Sigmoid colon (tissue), 7 donors: ENCODE data around the gene SH3TC1. TPM values are rescaled to one million over a fixed set of nuclear protein-coding genes. Genes with fewer than 3 reads are reported as not detected.

Experiments
- DNase-seq: peaks from one replicate; pipeline ENCODE4 v3.0.0-alpha.2; 2019
- H3K27ac ChIP-seq, 4 donors: fragments of 200-600 bp; sonication (generic); one replicate each; pipeline ENCODE4 v1.5.1; 2016 to 2019; ENCODE audit warnings: mild to moderate bottlenecking in 1 of 4
- H3K27me3 ChIP-seq, 3 donors: fragments of 200-600 bp; sonication (generic); one replicate each; pipeline ENCODE4 v1.5.1; 2019; ENCODE audit warnings: mild to moderate bottlenecking in 1 of 3
- H3K36me3 ChIP-seq, 4 donors: fragments of 200-600 bp; sonication (generic); one replicate each; pipeline ENCODE4 v1.5.1; 2016 to 2019
- H3K4me1 ChIP-seq, 4 donors: fragments of 200-600 bp; sonication (generic); one replicate each; pipeline ENCODE4 v1.5.1; 2017 to 2019
- H3K4me3 ChIP-seq, 4 donors: fragments of 200-600 bp; sonication (generic); one replicate each; pipeline ENCODE4 v1.5.1; 2017 to 2019; ENCODE audit warnings: mild to moderate bottlenecking in 2 of 4, moderate library complexity in 1 of 4
- H3K9me3 ChIP-seq, 4 donors: fragments of 200-600 bp in 3 of 4; sonication (generic) in 3 of 4; one replicate each; pipeline versions ENCODE4 v1.5.1 to v1.6.1; 2013 to 2019
- CTCF ChIP-seq, 4 experiments: fragments of 450-650 bp in 3 of 4; fragments of 200-600 bp in 1 of 4; IDR thresholded peaks; one replicate each; pipeline ENCODE4 v1.5.1; 2016 to 2019; ENCODE audit warnings: antibody characterized with exemption in 4 of 4, mild to moderate bottlenecking in 3 of 4, moderate library complexity in 2 of 4
- EP300 ChIP-seq, 4 donors: sonication (generic); formaldehyde crosslinking; IDR thresholded peaks; one replicate each; pipeline ENCODE4 v1.6.1; 2017; ENCODE audit warnings: antibody characterized with exemption in 4 of 4
- POLR2A ChIP-seq, 2 donors: fragments of 450-650 bp; IDR thresholded peaks; one replicate each; pipeline ENCODE4 v1.6.1; 2016; ENCODE audit warnings: antibody characterized with exemption in 2 of 2, mild to moderate bottlenecking in 2 of 2, moderate library complexity in 2 of 2
- POLR2AphosphoS5 ChIP-seq, 4 donors: sonication (generic); formaldehyde crosslinking; IDR thresholded peaks; one replicate each; pipeline ENCODE4 v1.6.1; 2017; ENCODE audit warnings: antibody characterized with exemption in 4 of 4
- WGBS, 2 donors: extraction: QIAGEN DNeasy Blood & Tissue Kit; methylation state at CpG; one replicate each; pipeline ENCODE4 v1.1.7; 2013; 5-methylcytosine and 5-hydroxymethylcytosine counted together
- intact Hi-C: fragments of 100-400 bp; cut with DNase I; formaldehyde crosslinking; loops from one replicate; pipeline ENCODE4 v1.15.1; 2023
- polyA plus RNA-seq, 3 donors: library from polyadenylated mRNA; stranded (reverse); fragments of 200-250 nt; gene quantifications; one replicate each; pipeline ENCODE4 v1.2.3, GENCODE V29; 2013
- total RNA-seq, 4 donors: library from RNA; depleted of rRNA; stranded (reverse); fragments of >200 nt; gene quantifications; one replicate each; pipeline ENCODE4 v1.1.0, GENCODE V29; 2016
- donor health status: healthy with polysubstance abuse.
- donor health status: Bipolar disorder and iron deficiency.
- donor health status: healthy.

Gene SH3TC1
- total and polyA plus RNA-seq, 7 donors, result 3.0 to 24.4 (median 7.8) TPM

- no peak for DNase-seq
- intact Hi-C loops, result no loop called here
- H3K27me3 ChIP-seq, result peaks cover 0 to 2% (median 0%) of the 10 kb centered on the region in 3 donors
- H3K4me3 ChIP-seq, result no peak overlapping the region
- TF ChIP-seq EP300 (IDR thresholded peaks at IDR 0.05), result no peak
- TF ChIP-seq POLR2A (IDR thresholded peaks at IDR 0.05), result no peak
- TF ChIP-seq CTCF (IDR thresholded peaks at IDR 0.05), result no peak
- no peak for TF ChIP-seq POLR2AphosphoS5 (IDR thresholded peaks at IDR 0.05)
- no peaks in the 10 kb centered on the region for H3K36me3 ChIP-seq
- WGBS, 2 donors, result 77 to 78% methylated on average over 6 of the region's 6 CpGs
- H3K4me1 ChIP-seq, result peaks cover 0 to under 1% (median 0%) of the 10 kb centered on the region in 4 donors
- peaks cover 0 to 7% (median 1%) of the 10 kb centered on the region in 4 donors for H3K9me3 ChIP-seq
- H3K27ac ChIP-seq, result no peak overlapping the region
Observed at GRCh38 chr4:8165374-8165896, 33.7 kb upstream of the SH3TC1 start.

GRCh38 chr4:8167291-8167690, 31.8 kb upstream of the SH3TC1 start:
- TF ChIP-seq POLR2AphosphoS5 (IDR thresholded peaks at IDR 0.05) (no peak), POLR2A (IDR thresholded peaks at IDR 0.05) (no peak), CTCF (IDR thresholded peaks at IDR 0.05) (no peak), EP300 (IDR thresholded peaks at IDR 0.05) (no peak)
- no peaks in the 10 kb centered on the region for H3K4me1 ChIP-seq
- no peak for DNase-seq
- peaks cover 0 to 10% (median 0%) of the 10 kb centered on the region in 3 donors for H3K27me3 ChIP-seq
- H3K4me3 ChIP-seq, result no peak overlapping the region
- H3K9me3 ChIP-seq, result peaks cover 0 to 7% (median 1%) of the 10 kb centered on the region in 4 donors
- H3K36me3 ChIP-seq, result no peaks in the 10 kb centered on the region
- no peak overlapping the region for H3K27ac ChIP-seq
- 49 to 61% methylated on average over 2 of the region's 2 CpGs for WGBS, 2 donors
- intact Hi-C loops, result no loop called here

GRCh38 chr4:8167815-8168214, 31.3 kb upstream of the SH3TC1 start:
- Histone ChIP-seq H3K4me3 (no peak overlapping the region), H3K27ac (no peak overlapping the region), H3K9me3 (peaks cover 0 to 7% (median 1%) of the 10 kb centered on the region in 4 donors), H3K4me1 (no peaks in the 10 kb centered on the region), H3K36me3 (no peaks in the 10 kb centered on the region), H3K27me3 (peaks cover 0 to 10% (median 0%) of the 10 kb centered on the region in 3 donors)
- 35 to 64% methylated on average over 2 of the region's 2 CpGs for WGBS, 2 donors
- no peak for DNase-seq
- intact Hi-C loops, result no loop called here
- TF ChIP-seq POLR2AphosphoS5 (IDR thresholded peaks at IDR 0.05) (no peak), CTCF (IDR thresholded peaks at IDR 0.05) (no peak)

GRCh38 chr4:8168232-8168631, 30.9 kb upstream of the SH3TC1 start:
- Histone ChIP-seq H3K4me3 (no peak overlapping the region), H3K36me3 (no peaks in the 10 kb centered on the region), H3K27me3 (peaks cover 0 to 9% (median 0%) of the 10 kb centered on the region in 3 donors), H3K27ac (no peak overlapping the region), H3K4me1 (no peaks in the 10 kb centered on the region), H3K9me3 (peaks cover 0 to 7% (median 1%) of the 10 kb centered on the region in 4 donors)
- TF ChIP-seq EP300 (IDR thresholded peaks at IDR 0.05) (no peak), POLR2A (IDR thresholded peaks at IDR 0.05) (no peak), CTCF (IDR thresholded peaks at IDR 0.05) (no peak), POLR2AphosphoS5 (IDR thresholded peaks at IDR 0.05) (no peak)
- WGBS, 2 donors, result 90 to 92% methylated on average over 1 of the region's 1 CpG
- intact Hi-C loops, result no loop called here
- no peak for DNase-seq
